ENCODE results near the gene TDP1.

DNA sequence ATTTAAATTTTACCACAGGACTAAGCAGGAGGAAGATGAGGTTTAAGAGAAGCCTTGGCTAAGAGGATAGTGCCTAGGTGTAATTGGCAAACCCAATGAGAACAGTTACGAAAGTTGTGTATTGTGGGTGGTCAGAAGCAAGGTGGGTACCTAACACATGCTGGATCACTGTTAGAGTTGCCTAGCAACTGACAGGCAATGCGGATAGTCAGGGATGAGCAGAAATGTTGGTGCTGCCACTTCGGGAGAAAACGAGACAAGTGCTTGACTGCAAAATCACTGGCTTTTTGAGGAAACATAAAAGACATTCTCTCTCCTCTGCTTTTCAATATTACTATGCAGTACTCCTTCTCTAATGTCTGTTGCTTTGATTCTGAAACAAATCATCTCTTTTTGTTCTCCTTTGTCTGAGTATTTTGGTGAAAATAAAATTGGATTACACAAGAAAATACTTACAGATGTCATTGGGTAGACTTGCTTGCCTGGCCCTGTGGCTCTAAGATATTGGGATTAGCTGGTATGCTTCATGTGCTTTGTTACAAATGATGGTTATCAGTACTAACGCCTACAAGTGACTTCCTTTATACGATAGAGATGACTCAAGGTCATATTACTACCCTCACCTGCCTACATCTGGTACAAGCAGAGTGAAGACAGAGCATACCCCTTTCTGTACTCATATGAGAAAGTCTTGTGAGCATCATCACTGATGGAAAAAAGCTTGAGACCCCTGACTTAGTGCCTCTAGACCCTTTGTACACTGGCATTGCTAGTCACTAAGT, 48.0 kb downstream of the TDP1 start:
- TF ChIP-seq, protein P1, sequence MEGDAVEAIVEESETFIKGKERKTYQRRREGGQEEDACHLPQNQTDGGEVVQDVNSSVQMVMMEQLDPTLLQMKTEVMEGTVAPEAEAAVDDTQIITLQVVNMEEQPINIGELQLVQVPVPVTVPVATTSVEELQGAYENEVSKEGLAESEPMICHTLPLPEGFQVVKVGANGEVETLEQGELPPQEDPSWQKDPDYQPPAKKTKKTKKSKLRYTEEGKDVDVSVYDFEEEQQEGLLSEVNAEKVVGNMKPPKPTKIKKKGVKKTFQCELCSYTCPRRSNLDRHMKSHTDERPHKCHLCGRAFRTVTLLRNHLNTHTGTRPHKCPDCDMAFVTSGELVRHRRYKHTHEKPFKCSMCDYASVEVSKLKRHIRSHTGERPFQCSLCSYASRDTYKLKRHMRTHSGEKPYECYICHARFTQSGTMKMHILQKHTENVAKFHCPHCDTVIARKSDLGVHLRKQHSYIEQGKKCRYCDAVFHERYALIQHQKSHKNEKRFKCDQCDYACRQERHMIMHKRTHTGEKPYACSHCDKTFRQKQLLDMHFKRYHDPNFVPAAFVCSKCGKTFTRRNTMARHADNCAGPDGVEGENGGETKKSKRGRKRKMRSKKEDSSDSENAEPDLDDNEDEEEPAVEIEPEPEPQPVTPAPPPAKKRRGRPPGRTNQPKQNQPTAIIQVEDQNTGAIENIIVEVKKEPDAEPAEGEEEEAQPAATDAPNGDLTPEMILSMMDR (IDR thresholded peaks at IDR 0.05) = no peak
- no peak for TF ChIP-seq POLR2A (IDR thresholded peaks at IDR 0.05)
